ENCODE measurements around the gene CD81.

GRCh38 chr11:2345050-2345449, 32.1 kb upstream of the CD81 start:
- no peak for TF ChIP-seq BRCA1 (IDR thresholded peaks at IDR 0.05; ENCODE audit: low read depth, low read length)
- TF ChIP-seq EZH2 (IDR thresholded peaks at IDR 0.05; ENCODE audit: borderline replicate concordance, control insufficient read depth, low read depth, low read length) = no peak
- no peak for TF ChIP-seq SP1 (IDR thresholded peaks at IDR 0.05; ENCODE audit: low read depth, low read length)
- no peak for TF ChIP-seq GABPA (IDR thresholded peaks at IDR 0.05; ENCODE audit: low read depth)
- no peak for TF ChIP-seq YY1 (IDR thresholded peaks at IDR 0.05; ENCODE audit: low read depth, low read length)
- TF ChIP-seq HDAC2 (IDR thresholded peaks at IDR 0.05) = no peak

All from GM12878 (cell line).